Brain pericyte (primary cell): Measurements from ENCODE around the gene PHPT1.

Source experiments
- DNase-seq: peaks from one replicate; pipeline ENCODE4 v3.0.0-alpha.2; 2012; ENCODE audit warnings: low read depth, low spot score

Gene PHPT1

DNA sequence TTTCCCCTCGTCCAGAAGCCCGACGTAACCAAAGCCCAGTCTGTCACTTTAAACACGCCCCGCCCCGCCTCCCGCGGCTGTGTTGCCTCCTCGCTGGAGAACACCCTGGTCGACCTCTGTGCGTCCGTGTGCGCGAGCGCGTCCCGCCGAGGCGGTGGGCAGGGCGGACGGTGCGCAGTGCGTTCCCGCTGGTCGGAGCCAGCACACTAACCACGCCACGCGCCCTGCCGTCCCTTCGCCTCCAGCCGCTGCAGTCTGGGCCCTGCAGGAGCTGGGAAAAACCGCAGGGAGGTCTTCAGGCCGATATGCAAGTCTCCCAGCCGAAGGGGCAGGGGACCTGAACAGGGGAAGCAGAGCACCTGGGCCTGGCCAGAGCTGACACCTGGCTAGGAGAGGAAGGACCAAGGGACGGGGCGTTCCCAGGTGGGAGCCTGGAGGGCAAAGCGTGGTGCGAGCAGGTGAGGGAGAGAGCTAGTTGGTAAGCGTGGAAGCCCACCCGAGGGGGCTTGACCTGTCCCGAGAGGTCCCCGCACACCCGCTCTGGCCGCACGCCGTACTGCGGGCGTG is 1.3 kb upstream of the PHPT1 start:
- no peak for DNase-seq

DNA sequence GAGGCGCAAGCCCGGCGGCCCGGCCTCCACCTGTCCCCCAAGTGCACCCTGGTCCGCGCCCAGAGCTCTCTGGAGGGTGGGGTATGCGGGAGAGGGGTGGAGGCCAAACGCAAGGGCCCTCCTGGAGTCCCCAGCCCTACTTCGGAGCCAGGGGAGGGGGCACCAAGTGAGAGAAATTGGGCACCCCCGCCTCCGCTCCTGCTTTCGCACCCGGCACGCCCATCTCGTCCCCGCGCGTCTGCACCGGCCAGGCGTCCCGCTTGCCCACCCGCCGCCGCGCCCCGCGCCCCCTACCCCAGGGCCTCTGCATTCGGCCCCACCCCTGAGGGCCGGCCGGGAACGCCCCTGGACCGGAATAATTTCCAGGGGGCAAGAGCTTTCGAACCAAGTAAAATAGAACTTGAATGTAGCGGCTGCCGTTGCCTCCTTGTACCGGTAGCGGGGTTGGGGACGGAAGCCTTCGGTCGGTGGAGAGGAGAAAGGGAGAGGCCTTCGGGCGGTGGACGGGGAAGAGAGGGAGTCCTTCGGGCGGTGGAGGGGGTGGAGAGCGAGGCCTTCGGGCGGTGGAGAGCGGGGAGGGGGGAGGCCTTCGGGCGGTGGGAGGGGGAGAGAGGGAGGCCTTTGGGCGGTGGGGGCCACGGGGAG is 694 bp upstream of the PHPT1 start:
- no peak for DNase-seq

DNA sequence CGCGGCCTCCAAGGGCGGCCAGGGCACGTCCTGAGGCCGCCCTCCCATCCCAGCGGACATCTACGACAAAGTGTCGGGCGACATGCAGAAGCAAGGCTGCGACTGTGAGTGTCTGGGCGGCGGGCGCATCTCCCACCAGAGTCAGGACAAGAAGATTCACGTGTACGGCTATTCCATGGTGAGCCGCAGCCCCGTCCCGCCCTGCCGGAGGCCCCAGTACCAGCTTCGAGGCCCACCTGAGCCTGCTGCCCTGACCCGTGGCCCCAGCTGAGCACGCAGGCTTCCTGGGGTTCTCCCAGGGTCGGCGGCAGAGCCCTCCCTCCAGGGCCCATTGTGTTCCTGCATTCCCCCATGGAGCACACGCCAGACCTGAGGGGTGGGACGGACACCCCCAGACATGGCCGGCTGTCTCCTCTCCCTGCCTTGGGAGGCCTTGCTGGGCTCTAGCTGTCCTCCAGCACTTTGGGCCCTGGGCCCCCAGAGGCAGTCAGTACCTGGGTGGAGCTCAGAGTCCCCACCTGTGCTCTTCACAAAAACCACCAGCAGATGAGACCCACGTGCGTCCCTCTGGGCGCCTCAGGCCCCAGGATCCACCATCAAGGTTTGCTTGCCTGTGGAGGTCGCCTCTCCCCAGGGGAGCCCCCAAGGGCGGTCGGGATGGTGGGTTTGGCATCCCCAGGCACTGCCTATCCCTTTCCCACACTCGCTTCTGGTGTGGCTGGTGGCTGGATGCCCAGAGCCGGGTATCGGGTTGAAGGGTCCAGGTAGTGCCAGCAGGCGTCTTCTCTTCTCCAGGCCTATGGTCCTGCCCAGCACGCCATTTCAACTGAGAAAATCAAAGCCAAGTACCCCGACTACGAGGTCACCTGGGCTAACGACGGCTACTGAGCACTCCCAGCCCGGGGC is 1.0 kb downstream of the PHPT1 start:
- DNase-seq = no peak

DNA sequence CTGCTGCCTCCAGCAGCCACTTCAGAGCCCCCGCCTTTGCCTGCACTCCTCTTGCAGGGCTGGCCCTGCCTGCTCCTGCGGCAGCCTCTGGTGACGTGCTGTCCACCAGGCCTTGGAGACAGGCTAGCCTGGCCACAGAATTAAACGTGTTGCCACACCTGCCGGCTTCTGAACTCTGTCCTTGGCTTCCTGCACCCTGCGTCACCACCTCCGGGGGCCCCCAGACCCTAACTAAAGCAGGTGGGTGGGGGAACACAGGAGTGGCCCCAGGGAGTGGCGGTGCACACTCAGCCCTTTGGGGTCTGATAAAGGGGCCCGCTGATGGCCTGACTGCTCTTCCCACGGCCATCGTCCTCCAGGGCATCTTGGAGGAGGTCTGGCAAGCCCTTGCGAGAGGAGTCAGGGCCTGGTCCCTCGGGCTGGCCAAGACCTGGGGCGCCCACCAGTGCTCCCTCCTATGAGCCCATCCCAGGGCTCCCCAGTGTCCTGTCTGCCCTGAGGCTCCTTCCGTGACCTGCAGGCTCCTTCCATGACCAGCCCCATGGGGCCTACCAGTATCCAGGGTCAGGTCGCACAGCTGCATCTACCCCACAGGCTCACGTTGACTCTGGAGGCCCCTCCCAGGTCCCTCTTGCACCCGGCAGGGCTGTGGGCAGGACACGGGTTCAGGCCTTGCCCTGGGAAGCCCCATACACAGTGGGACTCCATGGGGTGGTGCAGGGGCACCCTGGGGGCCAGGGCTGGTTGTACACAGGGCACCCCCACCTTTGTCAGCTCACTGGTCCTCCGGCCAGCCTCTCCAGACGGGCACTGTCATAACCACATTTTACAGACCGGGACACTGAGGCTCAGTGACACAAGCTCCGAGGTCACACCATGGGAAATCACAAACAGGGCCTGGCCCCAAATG is 1.9 kb downstream of the PHPT1 start:
- no peak for DNase-seq

DNA sequence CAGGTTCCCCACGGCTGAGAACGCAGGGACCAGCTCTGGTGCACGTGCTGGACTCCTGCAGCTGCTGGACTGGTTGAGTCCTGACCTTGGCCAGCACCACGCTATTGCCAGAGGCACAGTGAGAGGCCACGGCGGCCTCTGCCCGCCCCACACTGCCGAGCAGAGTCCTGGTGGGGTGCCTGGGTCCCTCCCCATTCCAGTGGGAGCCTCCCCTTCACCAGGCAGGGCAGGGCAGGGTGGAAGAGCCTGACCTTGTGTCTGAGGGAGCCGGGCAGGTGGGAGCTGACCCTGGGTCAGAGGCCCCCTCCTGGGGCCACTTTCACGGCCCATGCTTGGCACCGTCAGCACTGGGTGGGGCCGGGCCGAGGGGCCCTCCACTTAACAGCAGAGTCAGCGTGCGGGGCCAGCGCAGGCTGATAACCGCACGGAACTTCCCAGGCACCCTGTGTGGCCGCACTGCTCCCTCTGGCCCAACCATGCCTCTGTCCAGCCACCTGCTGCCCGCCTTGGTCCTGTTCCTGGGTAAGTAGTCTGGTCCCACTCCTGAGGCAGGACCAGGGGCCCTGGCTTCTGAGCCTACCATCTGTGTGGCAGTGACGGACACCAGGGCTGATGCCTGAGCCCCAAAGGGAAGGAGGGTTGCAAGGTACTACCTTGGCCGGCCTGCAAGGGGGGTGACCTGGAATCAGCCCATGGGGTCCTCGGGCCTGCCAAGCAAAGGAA is 2.9 kb downstream of the PHPT1 start, which contains the start of gene MAMDC4:
Gene MAMDC4 (plus strand): TSS at position 406 of the 723 bp plus-strand sequence. CDS start 71 bp downstream, at position 477.
- DNase-seq = no peak

DNA sequence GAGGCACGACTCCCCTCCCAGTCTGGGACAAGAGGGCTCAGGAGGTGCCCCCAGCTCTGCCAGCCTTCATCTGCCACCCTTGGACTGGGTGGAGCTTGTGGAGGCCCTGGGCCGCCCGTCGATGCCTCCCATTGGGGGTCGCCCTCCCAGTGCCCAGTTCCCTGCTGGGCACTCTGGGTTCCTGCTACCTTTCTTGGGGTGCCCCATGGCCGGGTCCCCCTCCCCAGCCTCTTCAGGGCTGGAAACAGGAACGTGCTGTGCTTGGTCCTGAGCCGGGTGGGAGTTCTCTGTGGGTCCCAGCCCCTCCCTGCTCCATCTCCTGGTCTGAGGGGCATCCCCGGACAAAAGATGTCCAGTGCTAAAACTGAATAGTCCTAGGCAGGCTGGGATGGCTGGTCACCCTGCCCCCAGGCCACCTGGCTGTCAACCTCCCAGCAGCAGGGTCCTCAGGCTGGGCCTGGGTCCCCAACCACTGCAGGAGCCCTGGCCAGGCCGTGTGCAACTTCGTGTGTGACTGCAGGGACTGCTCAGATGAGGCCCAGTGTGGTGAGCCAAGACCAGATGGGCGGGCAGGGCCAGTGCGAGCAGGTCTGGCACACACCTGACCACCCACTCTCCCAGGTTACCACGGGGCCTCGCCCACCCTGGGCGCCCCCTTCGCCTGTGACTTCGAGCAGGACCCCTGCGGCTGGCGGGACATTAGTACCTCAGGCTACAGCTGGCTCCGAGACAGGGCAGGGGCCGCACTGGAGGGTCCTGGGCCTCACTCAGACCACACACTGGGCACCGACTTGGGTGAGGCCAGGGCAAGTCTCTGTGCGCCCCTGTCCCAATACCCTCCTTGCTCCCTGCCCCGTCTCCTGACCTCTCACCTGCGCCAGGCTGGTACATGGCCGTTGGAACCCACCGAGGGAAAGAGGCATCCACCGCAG is 3.7 kb downstream of the PHPT1 start:
- no peak for DNase-seq

DNA sequence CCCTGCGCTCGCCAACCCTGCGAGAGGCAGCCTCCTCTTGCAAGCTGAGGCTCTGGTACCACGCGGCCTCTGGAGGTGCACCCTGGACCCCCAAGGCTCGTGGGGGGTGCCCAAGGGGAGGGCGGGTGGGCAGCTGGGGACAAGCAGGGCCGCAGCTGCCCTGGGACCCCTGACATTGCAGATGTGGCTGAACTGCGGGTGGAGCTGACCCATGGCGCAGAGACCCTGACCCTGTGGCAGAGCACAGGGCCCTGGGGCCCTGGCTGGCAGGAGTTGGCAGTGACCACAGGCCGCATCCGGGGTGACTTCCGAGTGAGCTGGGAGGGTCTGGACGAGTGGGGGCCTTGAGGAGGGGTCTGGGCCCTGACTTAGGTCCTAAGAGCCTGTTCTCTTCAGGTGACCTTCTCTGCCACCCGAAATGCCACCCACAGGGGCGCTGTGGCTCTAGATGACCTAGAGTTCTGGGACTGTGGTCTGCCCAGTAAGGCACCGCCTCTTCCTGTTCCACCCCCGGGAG is 4.4 kb downstream of the PHPT1 start:
- DNase-seq = no peak

DNA sequence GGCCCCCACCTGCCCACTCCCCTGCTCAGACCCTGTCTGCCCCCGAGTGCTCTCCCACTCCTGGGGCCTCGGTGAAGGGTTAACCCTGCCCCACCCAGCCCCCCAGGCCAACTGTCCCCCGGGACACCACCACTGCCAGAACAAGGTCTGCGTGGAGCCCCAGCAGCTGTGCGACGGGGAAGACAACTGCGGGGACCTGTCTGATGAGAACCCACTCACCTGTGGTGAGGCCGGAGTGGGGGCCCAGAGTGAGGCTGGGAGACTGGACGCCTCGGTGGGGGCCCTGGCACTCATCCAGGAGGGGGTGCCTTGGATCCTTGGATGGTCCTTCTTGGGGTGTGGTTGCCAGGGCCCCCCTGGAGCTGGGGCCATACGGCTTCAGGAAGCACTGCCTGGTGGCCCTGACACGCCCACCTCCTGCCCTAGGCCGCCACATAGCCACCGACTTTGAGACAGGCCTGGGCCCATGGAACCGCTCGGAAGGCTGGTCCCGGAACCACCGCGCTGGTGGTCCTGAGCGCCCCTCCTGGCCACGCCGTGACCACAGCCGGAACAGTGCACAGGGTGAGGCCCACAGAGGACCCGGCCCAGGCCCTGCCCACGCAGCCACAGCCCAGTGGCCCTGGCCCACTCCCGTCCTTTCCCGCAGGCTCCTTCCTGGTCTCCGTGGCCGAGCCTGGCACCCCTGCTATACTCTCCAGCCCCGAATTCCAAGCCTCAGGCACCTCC is 5.1 kb downstream of the PHPT1 start:
- no peak for DNase-seq

DNA sequence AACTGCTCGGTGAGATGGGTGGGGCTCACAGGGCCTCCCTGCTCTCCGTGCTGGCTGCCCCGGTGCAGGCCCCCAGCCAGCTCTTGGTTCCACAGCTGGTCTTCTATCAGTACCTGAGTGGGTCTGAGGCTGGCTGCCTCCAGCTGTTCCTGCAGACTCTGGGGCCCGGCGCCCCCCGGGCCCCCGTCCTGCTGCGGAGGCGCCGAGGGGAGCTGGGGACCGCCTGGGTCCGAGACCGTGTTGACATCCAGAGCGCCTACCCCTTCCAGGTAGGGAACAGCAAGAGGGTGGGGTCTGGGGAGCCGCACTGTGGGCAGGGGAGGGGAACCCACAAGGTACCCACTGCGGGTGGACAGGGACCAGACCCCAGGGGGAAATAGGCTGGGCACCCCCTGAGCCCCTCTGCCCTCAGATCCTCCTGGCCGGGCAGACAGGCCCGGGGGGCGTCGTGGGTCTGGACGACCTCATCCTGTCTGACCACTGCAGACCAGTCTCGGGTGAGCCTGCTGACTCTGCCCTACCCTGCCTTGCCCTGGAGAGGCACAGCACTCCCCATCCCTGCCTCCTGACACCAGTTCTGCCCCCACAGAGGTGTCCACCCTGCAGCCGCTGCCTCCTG is 5.7 kb downstream of the PHPT1 start:
- no peak for DNase-seq

DNA sequence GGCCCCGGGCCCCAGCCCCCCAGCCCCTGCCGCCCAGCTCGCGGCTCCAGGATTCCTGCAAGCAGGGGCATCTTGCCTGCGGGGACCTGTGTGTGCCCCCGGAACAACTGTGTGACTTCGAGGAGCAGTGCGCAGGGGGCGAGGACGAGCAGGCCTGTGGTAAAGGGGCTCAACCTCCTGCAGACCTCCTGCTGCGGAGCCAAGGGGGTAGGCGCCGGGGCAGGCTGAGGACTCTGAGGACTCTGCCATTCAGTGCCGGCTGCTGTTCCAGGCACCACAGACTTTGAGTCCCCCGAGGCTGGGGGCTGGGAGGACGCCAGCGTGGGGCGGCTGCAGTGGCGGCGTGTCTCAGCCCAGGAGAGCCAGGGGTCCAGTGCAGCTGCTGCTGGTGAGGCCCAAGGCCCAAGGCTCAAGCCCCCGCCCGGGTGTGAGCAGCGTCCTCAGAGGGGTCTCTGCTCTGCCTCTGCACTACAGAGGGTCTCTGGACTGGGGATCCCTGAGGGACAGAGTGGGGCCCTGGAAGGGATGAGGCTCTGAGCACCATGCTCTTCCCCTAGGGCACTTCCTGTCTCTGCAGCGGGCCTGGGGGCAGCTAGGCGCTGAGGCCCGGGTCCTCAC is 6.4 kb downstream of the PHPT1 start:
- no peak for DNase-seq

DNA sequence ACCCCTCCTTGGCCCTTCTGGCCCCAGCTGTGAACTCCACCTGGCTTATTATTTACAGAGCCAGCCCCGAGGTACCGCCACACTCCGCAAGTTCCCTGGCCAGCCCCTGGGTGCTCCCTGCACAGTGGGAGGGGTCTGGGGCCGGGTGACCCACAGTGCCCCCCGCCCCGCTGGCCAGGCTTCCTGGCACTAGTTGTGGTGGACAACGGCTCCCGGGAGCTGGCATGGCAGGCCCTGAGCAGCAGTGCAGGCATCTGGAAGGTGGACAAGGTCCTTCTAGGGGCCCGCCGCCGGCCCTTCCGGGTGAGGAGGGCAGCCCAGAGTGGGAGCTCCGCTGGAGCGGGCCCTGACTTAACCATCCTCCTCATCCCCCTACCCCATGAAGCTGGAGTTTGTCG is 6.9 kb downstream of the PHPT1 start:
- no peak for DNase-seq

DNA sequence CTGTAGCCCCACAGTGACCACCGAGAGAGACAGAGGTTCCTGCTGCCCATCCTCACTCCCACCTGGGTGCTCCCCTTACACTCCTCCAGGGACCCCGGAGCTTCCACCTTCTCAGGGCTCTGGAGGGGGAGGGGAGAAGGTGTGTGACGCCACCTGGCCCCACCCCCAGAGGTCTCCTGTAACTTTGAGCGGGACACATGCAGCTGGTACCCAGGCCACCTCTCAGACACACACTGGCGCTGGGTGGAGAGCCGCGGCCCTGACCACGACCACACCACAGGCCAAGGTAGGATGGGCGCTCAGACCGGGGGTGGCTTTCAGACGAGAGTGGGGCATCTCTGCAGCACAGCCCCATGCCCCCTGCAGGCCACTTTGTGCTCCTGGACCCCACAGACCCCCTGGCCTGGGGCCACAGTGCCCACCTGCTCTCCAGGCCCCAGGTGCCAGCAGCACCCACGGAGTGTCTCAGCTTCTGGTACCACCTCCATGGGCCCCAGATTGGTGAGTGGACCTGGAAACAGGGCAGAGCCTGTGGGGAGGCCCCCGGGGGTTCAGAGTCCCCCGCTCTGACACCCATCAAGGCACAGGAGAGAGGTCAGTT is 7.4 kb downstream of the PHPT1 start:
- DNase-seq = no peak

DNA sequence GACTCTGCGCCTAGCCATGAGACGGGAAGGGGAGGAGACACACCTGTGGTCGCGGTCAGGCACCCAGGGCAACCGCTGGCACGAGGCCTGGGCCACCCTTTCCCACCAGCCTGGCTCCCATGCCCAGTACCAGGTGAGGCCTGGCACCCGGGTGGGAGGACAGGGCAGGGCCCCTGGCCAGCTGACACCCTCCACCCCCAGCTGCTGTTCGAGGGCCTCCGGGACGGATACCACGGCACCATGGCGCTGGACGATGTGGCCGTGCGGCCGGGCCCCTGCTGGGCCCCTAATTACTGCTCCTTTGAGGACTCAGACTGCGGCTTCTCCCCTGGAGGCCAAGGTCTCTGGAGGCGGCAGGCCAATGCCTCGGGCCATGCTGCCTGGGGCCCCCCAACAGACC is 8.0 kb downstream of the PHPT1 start:
- DNase-seq = no peak

DNA sequence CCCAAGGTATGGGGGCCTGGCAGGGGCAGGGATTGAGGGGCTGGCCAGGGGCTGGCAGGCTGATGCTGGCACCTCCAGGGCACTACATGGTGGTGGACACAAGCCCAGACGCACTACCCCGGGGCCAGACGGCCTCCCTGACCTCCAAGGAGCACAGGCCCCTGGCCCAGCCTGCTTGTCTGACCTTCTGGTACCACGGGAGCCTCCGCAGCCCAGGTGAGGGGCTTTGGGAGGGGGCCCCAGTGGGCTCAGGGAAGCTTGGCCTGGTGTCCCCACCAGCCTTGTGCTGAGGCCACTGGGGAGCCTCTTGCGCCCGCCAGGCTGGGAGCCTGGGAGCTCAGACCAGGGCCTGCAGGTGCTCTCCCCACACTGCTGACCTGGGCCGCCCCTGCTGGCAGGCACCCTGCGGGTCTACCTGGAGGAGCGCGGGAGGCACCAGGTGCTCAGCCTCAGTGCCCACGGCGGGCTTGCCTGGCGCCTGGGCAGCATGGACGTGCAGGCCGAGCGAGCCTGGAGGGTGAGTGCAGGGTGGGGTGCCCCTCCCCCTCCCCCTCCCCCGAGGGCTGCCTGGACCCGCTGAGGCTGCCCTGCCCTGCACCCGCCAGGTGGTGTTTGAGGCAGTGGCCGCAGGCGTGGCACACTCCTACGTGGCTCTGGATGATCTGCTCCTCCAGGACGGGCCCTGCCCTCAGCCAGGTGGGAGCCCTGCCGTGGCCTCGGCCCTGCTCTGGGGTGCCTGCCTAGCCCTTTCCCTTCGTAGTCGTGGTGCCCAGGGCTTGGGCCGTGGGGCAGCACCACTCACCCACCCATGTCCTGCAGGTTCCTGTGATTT is 8.6 kb downstream of the PHPT1 start:
- no peak for DNase-seq

DNA sequence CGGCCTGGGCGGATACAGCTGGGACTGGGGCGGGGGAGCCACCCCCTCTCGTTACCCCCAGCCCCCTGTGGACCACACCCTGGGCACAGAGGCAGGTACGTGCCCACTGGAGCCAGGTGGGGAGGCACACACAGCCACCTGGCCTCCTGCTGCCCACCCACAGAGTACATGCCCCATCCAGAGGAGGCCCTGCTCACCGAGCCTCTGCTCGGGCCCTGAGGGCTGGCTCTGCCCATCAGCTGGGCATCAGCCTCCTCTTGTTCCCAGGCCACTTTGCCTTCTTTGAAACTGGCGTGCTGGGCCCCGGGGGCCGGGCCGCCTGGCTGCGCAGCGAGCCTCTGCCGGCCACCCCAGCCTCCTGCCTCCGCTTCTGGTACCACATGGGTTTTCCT is 9.2 kb downstream of the PHPT1 start:
- no peak for DNase-seq

DNA sequence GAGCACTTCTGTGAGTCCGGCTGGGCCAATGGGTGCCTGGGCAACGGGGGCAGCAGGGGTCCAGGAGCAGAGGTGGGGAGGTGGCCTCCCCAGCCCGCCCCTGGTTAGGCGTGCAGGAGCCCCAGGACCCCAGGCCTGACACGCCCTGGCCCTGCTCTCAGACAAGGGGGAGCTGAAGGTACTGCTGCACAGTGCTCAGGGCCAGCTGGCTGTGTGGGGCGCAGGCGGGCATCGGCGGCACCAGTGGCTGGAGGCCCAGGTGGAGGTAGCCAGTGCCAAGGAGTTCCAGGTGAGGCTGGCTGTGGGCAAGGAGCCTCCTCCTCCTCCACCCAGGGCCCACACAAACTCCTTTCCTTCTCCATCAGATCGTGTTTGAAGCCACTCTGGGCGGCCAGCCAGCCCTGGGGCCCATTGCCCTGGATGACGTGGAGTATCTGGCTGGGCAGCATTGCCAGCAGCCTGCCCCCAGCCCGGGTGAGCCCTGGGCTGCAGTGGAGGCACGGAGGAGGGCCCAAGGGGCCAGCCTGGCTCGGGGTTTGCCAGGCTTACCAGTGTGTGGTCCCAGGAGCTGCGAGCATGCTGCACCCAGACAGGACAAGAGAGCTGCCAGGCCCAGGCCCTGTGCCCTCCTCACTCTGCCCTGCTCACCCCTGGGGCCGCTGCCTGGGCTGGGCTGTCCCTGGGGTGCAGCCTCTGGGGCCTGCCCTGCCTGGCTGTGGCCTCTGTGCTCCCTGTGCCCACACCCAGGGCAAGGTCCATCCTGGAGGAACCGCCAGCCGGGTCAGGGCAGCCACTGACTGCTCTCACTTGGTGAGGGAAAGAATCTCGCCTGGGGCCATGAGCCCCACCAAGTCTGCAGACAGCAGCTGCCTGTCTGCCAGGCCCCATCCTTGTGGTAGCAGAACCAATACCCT is 9.9 kb downstream of the PHPT1 start:
- DNase-seq = no peak
